Right atrium auricular region (tissue), 2 donors: ENCODE data around the gene SMCO4. TPM values are rescaled to one million over a fixed set of nuclear protein-coding genes. Genes with fewer than 3 reads are reported as not detected.

ENCODE experiments used
- DNase-seq: peaks from one replicate; pipeline ENCODE4 v3.0.0-alpha.2; 2019; ENCODE audit warnings: low spot score
- H3K27ac ChIP-seq, 2 donors: fragments of 200-600 bp; sonication (generic); 1 replicate in 1 of 2; 2 replicates in 1 of 2; pipeline ENCODE4 v1.5.1; 2016 to 2019
- H3K27me3 ChIP-seq, 2 donors: fragments of 200-600 bp; sonication (generic); one replicate each; pipeline versions ENCODE4 v1.5.1 to v1.6.0; 2017 to 2019
- H3K36me3 ChIP-seq: fragments of 200-600 bp; sonication (generic); one replicate; pipeline ENCODE4 v1.5.1; 2016
- H3K4me1 ChIP-seq, 2 donors: fragments of 200-600 bp; sonication (generic); one replicate each; pipeline versions ENCODE4 v1.5.1 to v1.6.0; 2017 to 2019
- H3K4me3 ChIP-seq, 2 donors: fragments of 200-600 bp; sonication (generic); 1 replicate in 1 of 2; 2 replicates in 1 of 2; pipeline ENCODE4 v1.5.1; 2017 to 2019; ENCODE audit warnings: mild to moderate bottlenecking in 1 of 2, moderate library complexity in 1 of 2
- H3K9me3 ChIP-seq, 2 donors: fragments of 200-600 bp; sonication (generic); one replicate each; pipeline ENCODE4 v1.5.1; 2019
- total RNA-seq, 2 donors: library from RNA; depleted of rRNA; stranded (reverse); fragments of >200 nt; gene quantifications; one replicate each; pipeline ENCODE4 v1.1.0, GENCODE V29; 2016
- TF ChIP-seq, protein P1 (sequence below), 2 donors: fragments of 200-600 bp; sonication (generic); IDR thresholded peaks; one replicate each; pipeline ENCODE4 v1.5.1; 2019; ENCODE audit warnings: antibody characterized with exemption in 2 of 2

The SMCO4 gene
- total RNA-seq, 2 donors from 2014 or later, result 37.6 to 79.8 TPM

- no peaks in the 10 kb centered on the region for H3K36me3 ChIP-seq
- TF ChIP-seq, protein P1, sequence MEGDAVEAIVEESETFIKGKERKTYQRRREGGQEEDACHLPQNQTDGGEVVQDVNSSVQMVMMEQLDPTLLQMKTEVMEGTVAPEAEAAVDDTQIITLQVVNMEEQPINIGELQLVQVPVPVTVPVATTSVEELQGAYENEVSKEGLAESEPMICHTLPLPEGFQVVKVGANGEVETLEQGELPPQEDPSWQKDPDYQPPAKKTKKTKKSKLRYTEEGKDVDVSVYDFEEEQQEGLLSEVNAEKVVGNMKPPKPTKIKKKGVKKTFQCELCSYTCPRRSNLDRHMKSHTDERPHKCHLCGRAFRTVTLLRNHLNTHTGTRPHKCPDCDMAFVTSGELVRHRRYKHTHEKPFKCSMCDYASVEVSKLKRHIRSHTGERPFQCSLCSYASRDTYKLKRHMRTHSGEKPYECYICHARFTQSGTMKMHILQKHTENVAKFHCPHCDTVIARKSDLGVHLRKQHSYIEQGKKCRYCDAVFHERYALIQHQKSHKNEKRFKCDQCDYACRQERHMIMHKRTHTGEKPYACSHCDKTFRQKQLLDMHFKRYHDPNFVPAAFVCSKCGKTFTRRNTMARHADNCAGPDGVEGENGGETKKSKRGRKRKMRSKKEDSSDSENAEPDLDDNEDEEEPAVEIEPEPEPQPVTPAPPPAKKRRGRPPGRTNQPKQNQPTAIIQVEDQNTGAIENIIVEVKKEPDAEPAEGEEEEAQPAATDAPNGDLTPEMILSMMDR (IDR thresholded peaks at IDR 0.05), result no peak
- H3K9me3 ChIP-seq, result no peaks in the 10 kb centered on the region
- peak overlapping the region; percentile 60 to 88 for H3K4me3 ChIP-seq
- peak overlapping the region; percentile 91 to 94 for H3K27ac ChIP-seq
- H3K27me3 ChIP-seq, result no peaks in the 10 kb centered on the region
- H3K4me1 ChIP-seq, result peaks cover 0 to 40% of the 10 kb centered on the region in 2 donors
- DNase-seq, result no peak
These were observed 371 bp downstream of the SMCO4 start for GRCh38 chr11:93542811-93543229.

DNA sequence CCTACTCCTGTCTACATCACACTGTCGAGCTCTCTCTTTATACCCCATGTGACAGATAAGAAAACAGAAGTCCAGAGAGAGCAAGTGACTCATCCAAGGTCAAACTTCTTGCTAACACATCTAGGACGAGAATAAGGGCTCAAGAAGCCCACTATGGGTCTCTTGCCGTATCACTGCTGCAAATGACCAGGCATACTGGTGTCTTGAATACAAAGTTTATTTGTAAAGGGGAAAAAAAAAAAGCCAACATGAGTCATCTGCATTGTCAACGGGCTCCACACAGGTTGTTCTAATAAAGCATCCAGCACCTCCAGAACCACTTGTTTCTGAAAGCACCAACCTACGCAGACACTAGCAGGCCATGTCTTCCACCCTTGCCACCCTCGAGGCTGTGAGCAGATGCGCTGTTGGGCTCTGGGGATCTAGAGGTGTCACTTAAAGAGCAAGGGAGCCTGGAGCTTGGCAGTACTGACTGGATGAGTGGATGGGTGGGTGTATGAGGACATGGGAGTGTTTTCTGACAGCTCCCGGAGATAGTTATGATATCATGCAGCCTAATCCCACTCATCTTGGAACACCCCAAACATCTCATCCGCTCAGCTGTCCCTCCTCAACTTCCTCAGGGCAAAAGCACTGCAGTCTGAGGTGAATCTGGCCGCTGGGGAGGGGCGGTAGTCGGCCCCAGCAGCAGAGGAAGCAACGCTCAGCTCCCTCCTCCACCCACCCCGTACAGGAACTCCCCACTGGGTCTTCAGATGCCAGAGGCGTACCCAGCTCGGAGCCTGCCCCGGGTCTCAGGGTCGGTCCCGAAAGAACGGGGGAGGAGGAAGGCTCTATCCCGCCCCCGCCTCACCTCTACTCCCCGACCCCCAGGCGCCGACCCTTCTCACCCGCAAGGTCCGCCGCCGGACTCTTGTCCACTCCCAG, 1.0 kb downstream of the SMCO4 start:
- Histone ChIP-seq H3K4me3 (peak overlapping the region; percentile 60 to 88), H3K27me3 (no peaks in the 10 kb centered on the region), H3K36me3 (no peaks in the 10 kb centered on the region), H3K27ac (peak overlapping the region; percentile 91 to 94), H3K9me3 (no peaks in the 10 kb centered on the region), H3K4me1 (peaks cover 0 to 47% of the 10 kb centered on the region in 2 donors)
- peak; percentile 63 for DNase-seq
- TF ChIP-seq, protein P1 (IDR thresholded peaks at IDR 0.05), result no peak

- Histone ChIP-seq H3K4me1 (peaks cover 0 to 58% of the 10 kb centered on the region in 2 donors), H3K9me3 (no peaks in the 10 kb centered on the region), H3K27ac (peak overlapping the region; percentile 91 to 94), H3K36me3 (no peaks in the 10 kb centered on the region), H3K4me3 (no peak overlapping the region), H3K27me3 (no peaks in the 10 kb centered on the region)
- no peak for DNase-seq
- TF ChIP-seq, protein P1 (IDR thresholded peaks at IDR 0.05), result no peak
These were observed 2.2 kb downstream of the SMCO4 start for GRCh38 chr11:93540896-93541553.

GRCh38 chr11:93540337-93540736, 2.9 kb downstream of the SMCO4 start:
- Histone ChIP-seq H3K36me3 (no peaks in the 10 kb centered on the region), H3K27me3 (no peaks in the 10 kb centered on the region), H3K27ac (no peak overlapping the region), H3K4me3 (no peak overlapping the region), H3K4me1 (peaks cover 0 to 64% of the 10 kb centered on the region in 2 donors), H3K9me3 (no peaks in the 10 kb centered on the region)
- DNase-seq, result no peak
- TF ChIP-seq, protein P1 (IDR thresholded peaks at IDR 0.05), result no peak

DNA sequence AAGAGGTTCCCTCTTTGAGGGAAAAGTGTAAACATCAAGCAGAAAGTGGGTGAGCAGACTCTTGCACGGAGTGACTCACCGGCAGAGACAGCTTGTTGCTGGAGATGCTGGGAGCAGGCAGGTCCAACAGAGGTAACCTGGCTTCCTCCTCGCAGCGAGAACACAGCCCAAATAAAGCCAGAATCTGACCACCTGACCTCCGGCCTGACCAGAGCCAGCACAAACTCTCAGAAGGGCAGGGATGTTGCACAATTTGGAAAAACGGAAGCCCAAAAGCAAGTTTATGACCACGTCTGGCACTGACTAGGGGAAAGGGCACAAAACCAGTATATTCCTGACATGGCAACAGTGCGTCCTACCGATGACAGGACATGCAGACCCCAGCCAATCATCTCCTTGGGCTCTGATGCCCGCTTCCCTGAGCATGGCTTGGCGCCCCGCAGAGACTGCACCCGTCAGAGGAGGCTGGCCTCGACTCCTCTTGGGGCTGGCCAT, 5.4 kb downstream of the SMCO4 start:
- peak overlapping the region; percentile 44 to 72 for H3K27ac ChIP-seq
- H3K9me3 ChIP-seq, result no peaks in the 10 kb centered on the region
- TF ChIP-seq, protein P1 (IDR thresholded peaks at IDR 0.05), result no peak
- H3K4me1 ChIP-seq, result peaks cover 0 to 80% of the 10 kb centered on the region in 2 donors
- peak; percentile 63 for DNase-seq
- peak overlapping the region in 1 of 2 donors; percentile 9 for H3K4me3 ChIP-seq
- H3K36me3 ChIP-seq, result no peaks in the 10 kb centered on the region
- H3K27me3 ChIP-seq, result no peaks in the 10 kb centered on the region
